ENCODE results near the gene CSHL1.

- TF ChIP-seq, protein P1, sequence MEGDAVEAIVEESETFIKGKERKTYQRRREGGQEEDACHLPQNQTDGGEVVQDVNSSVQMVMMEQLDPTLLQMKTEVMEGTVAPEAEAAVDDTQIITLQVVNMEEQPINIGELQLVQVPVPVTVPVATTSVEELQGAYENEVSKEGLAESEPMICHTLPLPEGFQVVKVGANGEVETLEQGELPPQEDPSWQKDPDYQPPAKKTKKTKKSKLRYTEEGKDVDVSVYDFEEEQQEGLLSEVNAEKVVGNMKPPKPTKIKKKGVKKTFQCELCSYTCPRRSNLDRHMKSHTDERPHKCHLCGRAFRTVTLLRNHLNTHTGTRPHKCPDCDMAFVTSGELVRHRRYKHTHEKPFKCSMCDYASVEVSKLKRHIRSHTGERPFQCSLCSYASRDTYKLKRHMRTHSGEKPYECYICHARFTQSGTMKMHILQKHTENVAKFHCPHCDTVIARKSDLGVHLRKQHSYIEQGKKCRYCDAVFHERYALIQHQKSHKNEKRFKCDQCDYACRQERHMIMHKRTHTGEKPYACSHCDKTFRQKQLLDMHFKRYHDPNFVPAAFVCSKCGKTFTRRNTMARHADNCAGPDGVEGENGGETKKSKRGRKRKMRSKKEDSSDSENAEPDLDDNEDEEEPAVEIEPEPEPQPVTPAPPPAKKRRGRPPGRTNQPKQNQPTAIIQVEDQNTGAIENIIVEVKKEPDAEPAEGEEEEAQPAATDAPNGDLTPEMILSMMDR (conservative IDR thresholded peaks at IDR 0.05; ENCODE audit: low read depth in 2 of 2): peak in 1 of 2 experiments; percentile 25; a peak in 2 of 4 replicates
- TF ChIP-seq EZH2 (IDR thresholded peaks at IDR 0.05; ENCODE audit: low read depth, unreplicated experiment): no peak
- TF ChIP-seq ZNF114 (CRISPR knock-in tag; IDR thresholded peaks at IDR 0.05): no peak
- TF ChIP-seq POLR2AphosphoS5 (IDR thresholded peaks at IDR 0.05; ENCODE audit: low read depth): no peak
- TF ChIP-seq EZH2phosphoT487 (IDR thresholded peaks at IDR 0.05; ENCODE audit: unreplicated experiment): no peak
- TF ChIP-seq CREB1 (CRISPR knock-in tag; IDR thresholded peaks at IDR 0.05; ENCODE audit: low read depth): no peak
- TF ChIP-seq, protein P2, sequence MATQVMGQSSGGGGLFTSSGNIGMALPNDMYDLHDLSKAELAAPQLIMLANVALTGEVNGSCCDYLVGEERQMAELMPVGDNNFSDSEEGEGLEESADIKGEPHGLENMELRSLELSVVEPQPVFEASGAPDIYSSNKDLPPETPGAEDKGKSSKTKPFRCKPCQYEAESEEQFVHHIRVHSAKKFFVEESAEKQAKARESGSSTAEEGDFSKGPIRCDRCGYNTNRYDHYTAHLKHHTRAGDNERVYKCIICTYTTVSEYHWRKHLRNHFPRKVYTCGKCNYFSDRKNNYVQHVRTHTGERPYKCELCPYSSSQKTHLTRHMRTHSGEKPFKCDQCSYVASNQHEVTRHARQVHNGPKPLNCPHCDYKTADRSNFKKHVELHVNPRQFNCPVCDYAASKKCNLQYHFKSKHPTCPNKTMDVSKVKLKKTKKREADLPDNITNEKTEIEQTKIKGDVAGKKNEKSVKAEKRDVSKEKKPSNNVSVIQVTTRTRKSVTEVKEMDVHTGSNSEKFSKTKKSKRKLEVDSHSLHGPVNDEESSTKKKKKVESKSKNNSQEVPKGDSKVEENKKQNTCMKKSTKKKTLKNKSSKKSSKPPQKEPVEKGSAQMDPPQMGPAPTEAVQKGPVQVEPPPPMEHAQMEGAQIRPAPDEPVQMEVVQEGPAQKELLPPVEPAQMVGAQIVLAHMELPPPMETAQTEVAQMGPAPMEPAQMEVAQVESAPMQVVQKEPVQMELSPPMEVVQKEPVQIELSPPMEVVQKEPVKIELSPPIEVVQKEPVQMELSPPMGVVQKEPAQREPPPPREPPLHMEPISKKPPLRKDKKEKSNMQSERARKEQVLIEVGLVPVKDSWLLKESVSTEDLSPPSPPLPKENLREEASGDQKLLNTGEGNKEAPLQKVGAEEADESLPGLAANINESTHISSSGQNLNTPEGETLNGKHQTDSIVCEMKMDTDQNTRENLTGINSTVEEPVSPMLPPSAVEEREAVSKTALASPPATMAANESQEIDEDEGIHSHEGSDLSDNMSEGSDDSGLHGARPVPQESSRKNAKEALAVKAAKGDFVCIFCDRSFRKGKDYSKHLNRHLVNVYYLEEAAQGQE (IDR thresholded peaks at IDR 0.05; ENCODE audit: unreplicated experiment): no peak
- no peak for TF ChIP-seq JUNB (IDR thresholded peaks at IDR 0.05; ENCODE audit: unreplicated experiment)
- TF ChIP-seq, protein P3, sequence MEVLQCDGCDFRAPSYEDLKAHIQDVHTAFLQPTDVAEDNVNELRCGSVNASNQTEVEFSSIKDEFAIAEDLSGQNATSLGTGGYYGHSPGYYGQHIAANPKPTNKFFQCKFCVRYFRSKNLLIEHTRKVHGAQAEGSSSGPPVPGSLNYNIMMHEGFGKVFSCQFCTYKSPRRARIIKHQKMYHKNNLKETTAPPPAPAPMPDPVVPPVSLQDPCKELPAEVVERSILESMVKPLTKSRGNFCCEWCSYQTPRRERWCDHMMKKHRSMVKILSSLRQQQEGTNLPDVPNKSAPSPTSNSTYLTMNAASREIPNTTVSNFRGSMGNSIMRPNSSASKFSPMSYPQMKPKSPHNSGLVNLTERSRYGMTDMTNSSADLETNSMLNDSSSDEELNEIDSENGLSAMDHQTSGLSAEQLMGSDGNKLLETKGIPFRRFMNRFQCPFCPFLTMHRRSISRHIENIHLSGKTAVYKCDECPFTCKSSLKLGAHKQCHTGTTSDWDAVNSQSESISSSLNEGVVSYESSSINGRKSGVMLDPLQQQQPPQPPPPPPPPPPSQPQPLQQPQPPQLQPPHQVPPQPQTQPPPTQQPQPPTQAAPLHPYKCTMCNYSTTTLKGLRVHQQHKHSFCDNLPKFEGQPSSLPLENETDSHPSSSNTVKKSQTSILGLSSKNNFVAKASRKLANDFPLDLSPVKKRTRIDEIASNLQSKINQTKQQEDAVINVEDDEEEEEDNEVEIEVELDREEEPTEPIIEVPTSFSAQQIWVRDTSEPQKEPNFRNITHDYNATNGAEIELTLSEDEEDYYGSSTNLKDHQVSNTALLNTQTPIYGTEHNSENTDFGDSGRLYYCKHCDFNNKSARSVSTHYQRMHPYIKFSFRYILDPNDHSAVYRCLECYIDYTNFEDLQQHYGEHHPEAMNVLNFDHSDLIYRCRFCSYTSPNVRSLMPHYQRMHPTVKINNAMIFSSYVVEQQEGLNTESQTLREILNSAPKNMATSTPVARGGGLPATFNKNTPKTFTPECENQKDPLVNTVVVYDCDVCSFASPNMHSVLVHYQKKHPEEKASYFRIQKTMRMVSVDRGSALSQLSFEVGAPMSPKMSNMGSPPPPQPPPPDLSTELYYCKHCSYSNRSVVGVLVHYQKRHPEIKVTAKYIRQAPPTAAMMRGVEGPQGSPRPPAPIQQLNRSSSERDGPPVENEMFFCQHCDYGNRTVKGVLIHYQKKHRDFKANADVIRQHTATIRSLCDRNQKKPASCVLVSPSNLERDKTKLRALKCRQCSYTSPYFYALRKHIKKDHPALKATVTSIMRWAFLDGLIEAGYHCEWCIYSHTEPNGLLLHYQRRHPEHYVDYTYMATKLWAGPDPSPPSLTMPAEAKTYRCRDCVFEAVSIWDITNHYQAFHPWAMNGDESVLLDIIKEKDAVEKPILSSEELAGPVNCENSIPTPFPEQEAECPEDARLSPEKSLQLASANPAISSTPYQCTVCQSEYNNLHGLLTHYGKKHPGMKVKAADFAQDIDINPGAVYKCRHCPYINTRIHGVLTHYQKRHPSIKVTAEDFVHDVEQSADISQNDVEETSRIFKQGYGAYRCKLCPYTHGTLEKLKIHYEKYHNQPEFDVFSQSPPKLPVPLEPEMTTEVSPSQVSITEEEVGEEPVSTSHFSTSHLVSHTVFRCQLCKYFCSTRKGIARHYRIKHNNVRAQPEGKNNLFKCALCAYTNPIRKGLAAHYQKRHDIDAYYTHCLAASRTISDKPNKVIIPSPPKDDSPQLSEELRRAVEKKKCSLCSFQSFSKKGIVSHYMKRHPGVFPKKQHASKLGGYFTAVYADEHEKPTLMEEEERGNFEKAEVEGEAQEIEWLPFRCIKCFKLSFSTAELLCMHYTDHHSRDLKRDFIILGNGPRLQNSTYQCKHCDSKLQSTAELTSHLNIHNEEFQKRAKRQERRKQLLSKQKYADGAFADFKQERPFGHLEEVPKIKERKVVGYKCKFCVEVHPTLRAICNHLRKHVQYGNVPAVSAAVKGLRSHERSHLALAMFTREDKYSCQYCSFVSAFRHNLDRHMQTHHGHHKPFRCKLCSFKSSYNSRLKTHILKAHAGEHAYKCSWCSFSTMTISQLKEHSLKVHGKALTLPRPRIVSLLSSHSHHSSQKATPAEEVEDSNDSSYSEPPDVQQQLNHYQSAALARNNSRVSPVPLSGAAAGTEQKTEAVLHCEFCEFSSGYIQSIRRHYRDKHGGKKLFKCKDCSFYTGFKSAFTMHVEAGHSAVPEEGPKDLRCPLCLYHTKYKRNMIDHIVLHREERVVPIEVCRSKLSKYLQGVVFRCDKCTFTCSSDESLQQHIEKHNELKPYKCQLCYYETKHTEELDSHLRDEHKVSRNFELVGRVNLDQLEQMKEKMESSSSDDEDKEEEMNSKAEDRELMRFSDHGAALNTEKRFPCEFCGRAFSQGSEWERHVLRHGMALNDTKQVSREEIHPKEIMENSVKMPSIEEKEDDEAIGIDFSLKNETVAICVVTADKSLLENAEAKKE (CRISPR knock-in tag; IDR thresholded peaks at IDR 0.05): no peak
- no peak for TF ChIP-seq NANOG (IDR thresholded peaks at IDR 0.05; ENCODE audit: borderline replicate concordance)
Observed at GRCh38 chr17:63937319-63937718, 26.3 kb upstream of the CSHL1 start.
